LNCAP (cell line): ENCODE data around the gene TM4SF1.

Experiments
- TF ChIP-seq, protein P1 (sequence below): fragments of 450-650 bp; IDR thresholded peaks from 2 replicates; pipeline ENCODE4 v1.5.1; 2017; ENCODE audit warnings: mild to moderate bottlenecking

TM4SF1 gene

DNA sequence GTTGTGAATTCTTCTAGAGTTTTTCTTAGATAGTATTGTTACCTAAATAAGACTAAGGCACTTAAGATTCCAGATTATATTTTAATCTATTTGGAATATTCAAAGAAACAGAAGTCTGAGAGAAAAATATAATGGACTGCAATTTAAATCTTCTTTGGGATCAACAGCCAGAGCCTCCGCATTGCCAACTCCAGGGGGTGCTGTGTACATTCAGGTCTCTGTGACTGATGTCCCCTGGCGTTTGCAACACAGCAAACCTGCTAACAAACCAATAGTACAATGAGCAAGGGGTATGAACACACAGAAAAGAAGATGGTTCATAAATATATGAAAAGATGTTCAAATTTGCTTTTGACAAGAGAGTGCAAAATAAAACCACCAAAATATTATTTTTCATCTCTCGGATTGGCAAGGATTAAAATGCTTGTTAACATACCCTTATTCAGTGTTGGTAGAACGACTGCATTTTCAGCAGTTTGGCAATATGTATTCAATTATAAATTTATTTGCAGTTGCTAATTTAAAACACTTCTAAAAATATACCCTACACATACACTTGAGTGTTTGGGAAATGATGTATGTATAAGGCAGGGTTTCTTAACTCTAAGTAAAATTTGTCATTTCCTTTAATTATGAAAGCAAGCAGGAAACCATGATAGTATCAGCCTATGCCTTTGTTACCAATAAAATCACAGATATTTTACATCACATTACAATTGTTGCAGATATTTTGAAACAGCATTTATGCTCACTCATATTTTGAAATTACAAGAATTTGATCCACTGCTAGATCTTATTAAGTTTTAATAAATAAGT lies 16.1 kb upstream of the TM4SF1 start:
- TF ChIP-seq, protein P1, sequence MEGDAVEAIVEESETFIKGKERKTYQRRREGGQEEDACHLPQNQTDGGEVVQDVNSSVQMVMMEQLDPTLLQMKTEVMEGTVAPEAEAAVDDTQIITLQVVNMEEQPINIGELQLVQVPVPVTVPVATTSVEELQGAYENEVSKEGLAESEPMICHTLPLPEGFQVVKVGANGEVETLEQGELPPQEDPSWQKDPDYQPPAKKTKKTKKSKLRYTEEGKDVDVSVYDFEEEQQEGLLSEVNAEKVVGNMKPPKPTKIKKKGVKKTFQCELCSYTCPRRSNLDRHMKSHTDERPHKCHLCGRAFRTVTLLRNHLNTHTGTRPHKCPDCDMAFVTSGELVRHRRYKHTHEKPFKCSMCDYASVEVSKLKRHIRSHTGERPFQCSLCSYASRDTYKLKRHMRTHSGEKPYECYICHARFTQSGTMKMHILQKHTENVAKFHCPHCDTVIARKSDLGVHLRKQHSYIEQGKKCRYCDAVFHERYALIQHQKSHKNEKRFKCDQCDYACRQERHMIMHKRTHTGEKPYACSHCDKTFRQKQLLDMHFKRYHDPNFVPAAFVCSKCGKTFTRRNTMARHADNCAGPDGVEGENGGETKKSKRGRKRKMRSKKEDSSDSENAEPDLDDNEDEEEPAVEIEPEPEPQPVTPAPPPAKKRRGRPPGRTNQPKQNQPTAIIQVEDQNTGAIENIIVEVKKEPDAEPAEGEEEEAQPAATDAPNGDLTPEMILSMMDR, result peak; percentile 94

DNA sequence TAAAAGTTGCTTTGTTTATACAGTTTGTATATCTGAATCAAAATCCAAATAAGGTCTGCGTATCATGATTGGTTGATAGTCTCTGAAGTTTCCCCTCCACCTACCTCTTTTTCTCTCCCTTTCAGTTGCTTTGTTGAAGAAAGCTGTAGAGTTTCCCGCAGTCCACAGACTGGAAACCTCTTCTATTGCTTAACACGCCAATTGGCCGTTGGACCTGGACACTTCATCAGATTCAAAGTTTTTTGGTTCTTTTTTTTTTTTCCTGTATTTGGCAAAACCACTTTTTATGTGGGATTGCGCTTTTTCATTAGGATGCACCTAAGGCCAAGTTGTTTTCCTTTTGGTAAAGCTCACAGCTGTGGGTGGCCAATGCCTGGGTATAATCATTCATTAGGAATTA lies 14.5 kb upstream of the TM4SF1 start:
- TF ChIP-seq, protein P1, result no peak

DNA sequence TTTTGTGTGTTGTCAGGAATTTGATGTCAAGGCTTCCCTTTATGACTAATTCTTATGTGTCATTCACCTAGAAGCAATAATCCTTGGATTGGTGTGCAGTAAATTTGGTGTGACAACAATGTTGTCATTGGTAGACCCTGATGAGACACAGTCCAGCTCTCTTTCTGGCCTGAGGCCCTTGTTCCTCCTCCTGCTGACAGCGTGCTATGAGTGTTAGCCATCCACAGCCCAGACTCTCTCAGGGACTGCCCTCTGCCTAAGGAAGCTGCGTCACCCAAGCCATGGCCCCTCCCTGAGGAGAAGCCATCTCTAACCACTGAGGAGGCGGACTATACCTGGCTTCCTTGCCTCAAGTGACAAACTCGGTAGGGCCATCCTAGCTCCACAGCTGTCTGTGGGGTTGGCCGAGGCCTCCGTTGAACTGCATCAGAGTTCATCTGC lies 13.3 kb upstream of the TM4SF1 start:
- TF ChIP-seq, protein P1, result no peak

DNA sequence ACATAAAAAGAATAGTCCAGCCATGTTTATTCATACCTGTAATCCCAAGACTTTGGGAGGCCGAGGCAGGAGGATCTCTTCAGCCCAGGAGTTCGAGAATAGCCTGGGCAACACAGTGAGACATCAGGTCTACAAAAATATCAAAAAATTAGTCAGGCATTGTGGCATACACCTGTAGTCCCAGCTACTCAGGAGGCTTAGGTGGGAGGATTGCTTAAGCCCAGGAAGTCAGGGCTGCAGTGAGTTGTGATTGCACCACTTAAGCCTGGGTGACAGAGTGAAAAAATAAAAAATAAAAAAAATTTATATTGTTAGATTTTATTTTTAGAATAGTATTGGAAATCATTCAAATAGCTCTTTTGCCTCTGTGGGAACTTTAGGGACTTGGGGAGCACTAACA lies 12.8 kb upstream of the TM4SF1 start:
- TF ChIP-seq, protein P1, result no peak

DNA sequence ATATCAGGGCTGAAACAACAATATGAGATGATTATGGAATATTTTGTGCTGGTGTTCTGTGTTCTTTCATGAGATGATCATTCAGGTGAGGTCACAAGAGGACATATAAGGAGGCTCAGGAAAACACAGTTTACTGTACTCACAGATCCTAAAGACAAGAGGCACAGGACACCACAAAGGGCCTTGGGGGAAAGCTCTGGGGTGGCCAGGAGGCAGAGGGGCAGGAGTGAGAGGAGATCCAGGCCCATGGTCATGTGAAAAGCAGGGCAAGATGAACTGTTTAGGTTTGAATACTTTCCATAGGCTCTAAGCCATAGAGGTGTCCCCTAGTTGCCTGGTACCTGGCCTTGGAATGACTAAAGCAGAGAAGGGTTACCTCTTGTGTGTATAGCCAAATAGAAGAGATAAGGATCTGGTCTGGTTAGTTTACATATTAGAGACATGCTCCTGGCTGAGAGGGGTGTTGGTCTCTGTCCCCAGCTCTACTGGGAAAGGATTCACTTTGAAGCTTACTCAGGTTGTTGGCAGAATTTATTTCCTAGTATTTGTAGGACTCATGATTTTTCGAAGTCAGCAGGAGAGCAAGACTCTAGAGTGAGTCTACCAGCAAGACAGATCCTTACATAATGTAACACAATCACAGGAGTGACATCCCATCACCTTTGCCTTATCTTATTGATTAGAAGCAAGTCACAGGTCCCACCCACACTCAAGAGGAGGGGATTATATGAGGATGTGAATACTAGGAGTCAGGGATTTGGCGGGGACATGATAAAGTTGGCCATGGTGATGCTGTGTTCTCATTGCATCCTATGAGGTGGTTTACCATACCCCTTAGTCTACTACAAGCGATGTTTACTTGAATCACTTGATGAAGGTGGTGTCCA lies 11.3 kb upstream of the TM4SF1 start:
- TF ChIP-seq, protein P1, result no peak

DNA sequence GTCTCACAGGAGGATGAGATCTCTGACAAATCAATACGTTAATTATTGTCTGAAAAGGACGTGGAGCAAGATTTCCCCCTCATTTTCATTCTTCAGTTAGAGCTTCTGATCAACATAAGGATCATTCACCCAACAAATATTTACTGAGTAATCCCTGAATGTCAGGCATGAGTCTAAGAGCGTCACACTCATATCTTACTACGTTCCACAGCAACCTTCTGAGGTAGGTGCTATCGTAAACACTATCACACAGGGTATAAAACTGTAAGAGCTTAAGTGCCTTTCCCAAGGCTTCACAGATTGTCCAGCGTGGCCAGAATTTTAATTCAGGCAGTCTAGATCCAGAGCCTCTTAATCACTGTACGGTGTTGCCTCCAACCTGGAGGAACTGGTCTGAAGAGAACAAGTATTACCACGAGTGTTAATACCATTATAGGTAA lies 10.6 kb upstream of the TM4SF1 start:
- TF ChIP-seq, protein P1, result no peak

DNA sequence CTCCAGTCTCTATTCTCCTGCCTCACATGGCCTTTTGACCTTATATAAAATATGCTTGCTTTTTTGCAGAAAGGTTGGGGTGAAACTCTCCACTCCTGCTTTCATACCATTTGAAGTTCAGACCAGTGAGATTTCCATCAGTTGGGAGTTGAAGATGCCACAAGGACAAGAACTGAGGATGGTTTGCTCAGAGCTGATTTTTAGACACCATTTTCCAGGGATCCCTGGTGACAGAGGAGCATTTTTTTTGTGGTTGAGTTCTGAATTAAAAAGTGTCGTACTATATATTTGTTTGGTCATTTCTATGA lies 8.8 kb upstream of the TM4SF1 start:
- TF ChIP-seq, protein P1, result no peak
